H9 (cell line): ENCODE data around the gene SKIL. TPM values are rescaled to one million over a fixed set of nuclear protein-coding genes. Genes with fewer than 3 reads are reported as not detected.

Experiments
- DNase-seq: peaks from one replicate; pipeline ENCODE4 v3.0.0-alpha.2; 2017
- H2AFZ ChIP-seq: one replicate; pipeline ENCODE4 v1.6.1; 2013; ENCODE audit warnings: mild to moderate bottlenecking, low read length, control low read depth, moderate library complexity
- H2AK5ac ChIP-seq: 2 replicates; pipeline ENCODE4 v1.6.1; 2013; ENCODE audit warnings: low read length, control low read depth, mixed read lengths; ENCODE audit not compliant: insufficient read length
- H2BK120ac ChIP-seq: one replicate; pipeline ENCODE4 v1.6.1; 2013; ENCODE audit warnings: low read depth, mild to moderate bottlenecking, low read length, control low read depth, inconsistent platforms; ENCODE audit not compliant: poor library complexity, severe bottlenecking
- H2BK12ac ChIP-seq: 2 replicates; pipeline ENCODE4 v1.6.1; 2013; ENCODE audit warnings: low read length, control low read depth, mixed read lengths, low read depth; ENCODE audit not compliant: insufficient read length
- H2BK15ac ChIP-seq: 2 replicates; pipeline ENCODE4 v1.6.1; 2013; ENCODE audit warnings: low read depth, low read length, control low read depth
- H2BK20ac ChIP-seq: one replicate; pipeline ENCODE4 v1.6.1; 2013; ENCODE audit warnings: low read depth, mild to moderate bottlenecking, low read length, control low read depth, inconsistent platforms; ENCODE audit not compliant: poor library complexity, severe bottlenecking
- H2BK5ac ChIP-seq: 2 replicates; pipeline ENCODE4 v1.6.1; 2013; ENCODE audit warnings: low read length, control low read depth, mixed read lengths; ENCODE audit not compliant: insufficient read length
- H3K14ac ChIP-seq: 2 replicates; pipeline ENCODE4 v1.6.1; 2013; ENCODE audit warnings: low read length, control low read depth; ENCODE audit not compliant: insufficient read depth
- H3K18ac ChIP-seq: 2 replicates; pipeline ENCODE4 v1.6.1; 2013; ENCODE audit warnings: low read depth, mild to moderate bottlenecking, mixed read lengths, low read length, control low read depth; ENCODE audit not compliant: insufficient read length
- H3K23ac ChIP-seq: 2 replicates; pipeline ENCODE4 v1.6.1; 2013; ENCODE audit warnings: low read length, control low read depth, mixed read lengths, low read depth; ENCODE audit not compliant: insufficient read length
- H3K23me2 ChIP-seq: 2 replicates; pipeline ENCODE4 v1.6.1; 2013; ENCODE audit warnings: low read depth, mild to moderate bottlenecking, mixed read lengths, low read length, control low read depth; ENCODE audit not compliant: insufficient read length, poor library complexity, severe bottlenecking
- H3K27ac ChIP-seq: 2 replicates; pipeline ENCODE4 v1.5.1; 2013; ENCODE audit warnings: low read length, control low read depth, mixed read lengths, low read depth; ENCODE audit not compliant: insufficient read length
- H3K27me3 ChIP-seq: 2 replicates; pipeline ENCODE4 v1.6.1; 2013; ENCODE audit warnings: low read length, control low read depth, inconsistent platforms; ENCODE audit not compliant: insufficient read depth
- H3K4ac ChIP-seq: 2 replicates; pipeline ENCODE4 v1.6.1; 2013; ENCODE audit warnings: low read depth, mild to moderate bottlenecking, control low read depth, inconsistent platforms, low read length, moderate library complexity
- H3K4me1 ChIP-seq: 2 replicates; pipeline ENCODE4 v1.6.1; 2013; ENCODE audit warnings: low read length, control low read depth, inconsistent platforms; ENCODE audit not compliant: insufficient read depth
- H3K4me2 ChIP-seq: 2 replicates; pipeline ENCODE4 v1.6.1; 2013; ENCODE audit warnings: low read length, control low read depth, mixed read lengths; ENCODE audit not compliant: insufficient read length, insufficient read depth
- H3K56ac ChIP-seq: 2 replicates; pipeline ENCODE4 v1.6.1; 2013; ENCODE audit warnings: low read depth, mild to moderate bottlenecking, mixed read lengths, low read length, control low read depth; ENCODE audit not compliant: insufficient read length
- H3K79me1 ChIP-seq: 2 replicates; pipeline ENCODE4 v1.6.1; 2013; ENCODE audit warnings: low read depth, mild to moderate bottlenecking, moderate library complexity, low read length, control low read depth, inconsistent platforms; ENCODE audit not compliant: insufficient read depth, poor library complexity, severe bottlenecking
- H3K79me2 ChIP-seq: 2 replicates; pipeline ENCODE4 v1.6.1; 2013; ENCODE audit warnings: low read length, control low read depth, inconsistent platforms; ENCODE audit not compliant: insufficient read depth
- H3K9ac ChIP-seq: 2 replicates; pipeline ENCODE4 v1.6.1; 2013; ENCODE audit warnings: low read length, control low read depth, mixed read lengths; ENCODE audit not compliant: insufficient read length; ENCODE audit errors: extremely low read depth
- H3K9me3 ChIP-seq: one replicate; pipeline ENCODE4 v1.6.1; 2013; ENCODE audit warnings: low read depth, low read length, inconsistent platforms; ENCODE audit not compliant: control insufficient read depth
- H3T11ph ChIP-seq: one replicate; pipeline ENCODE4 v1.6.1; 2013; ENCODE audit warnings: mild to moderate bottlenecking, low read length, control low read depth, inconsistent platforms
- H4K20me1 ChIP-seq: one replicate; pipeline ENCODE4 v1.6.1; 2013; ENCODE audit not compliant: control insufficient read depth, insufficient read length, insufficient read depth
- H4K5ac ChIP-seq: 2 replicates; pipeline ENCODE4 v1.6.1; 2013; ENCODE audit warnings: low read depth, mild to moderate bottlenecking, mixed read lengths, low read length, control low read depth; ENCODE audit not compliant: insufficient read length
- H4K8ac ChIP-seq: replicated peaks from 2 replicates; pipeline ENCODE4 v1.6.1; 2013; ENCODE audit warnings: low read length, control low read depth, mixed read lengths, low read depth; ENCODE audit not compliant: insufficient read length
- H4K91ac ChIP-seq: 2 replicates; pipeline ENCODE4 v1.6.1; 2013; ENCODE audit warnings: low read depth, mild to moderate bottlenecking, moderate library complexity, mixed read lengths, low read length, control low read depth; ENCODE audit not compliant: insufficient read length
- H3K27ac Mint-ChIP-seq, 3 experiments: 2 replicates in 2 of 3; 3 replicates in 1 of 3; pipeline ENCODE4 v1.8.0; 2020 to 2021; ENCODE audit warnings: mixed read lengths in 3 of 3, mild to moderate bottlenecking in 1 of 3, moderate library complexity in 1 of 3
- H3K27me3 Mint-ChIP-seq: 2 replicates; pipeline ENCODE4 v1.8.0; 2021; ENCODE audit warnings: low read depth, mild to moderate bottlenecking, moderate library complexity, mixed read lengths
- H3K36me3 Mint-ChIP-seq, 3 experiments: 2 replicates in 2 of 3; 3 replicates in 1 of 3; pipeline ENCODE4 v1.8.0; 2020 to 2021; ENCODE audit warnings: low read depth in 3 of 3, mixed read lengths in 3 of 3; ENCODE audit not compliant: insufficient read depth in 1 of 3
- H3K4me1 Mint-ChIP-seq, 2 experiments: 2 replicates each; pipeline ENCODE4 v1.8.0; 2020; ENCODE audit warnings: mixed read lengths in 2 of 2
- H3K4me3 Mint-ChIP-seq, 2 experiments: 2 replicates in 1 of 2; 3 replicates in 1 of 2; pipeline ENCODE4 v1.8.0; 2020 to 2021; ENCODE audit warnings: mild to moderate bottlenecking in 2 of 2, mixed read lengths in 2 of 2, moderate library complexity in 1 of 2
- H3K9me3 Mint-ChIP-seq, 2 experiments: 2 replicates in 1 of 2; 3 replicates in 1 of 2; pipeline ENCODE4 v1.8.0; 2020; ENCODE audit warnings: mild to moderate bottlenecking in 2 of 2, mixed read lengths in 2 of 2, moderate library complexity in 1 of 2
- total RNA-seq: library from RNA; stranded (reverse); gene quantifications from 2 replicates; pipeline ENCODE4 v1.2.1, GENCODE V29; 2021
- TF ChIP-seq, protein P1 (sequence below): fragments of 200-600 bp; sonication (generic); conservative IDR thresholded peaks from 3 replicates; pipeline ENCODE4 v1.8.0; 2021; ENCODE audit warnings: antibody characterized with exemption, mild to moderate bottlenecking

Gene SKIL
- total RNA-seq, 1 experiment from 2014 or later: 170 TPM

DNA sequence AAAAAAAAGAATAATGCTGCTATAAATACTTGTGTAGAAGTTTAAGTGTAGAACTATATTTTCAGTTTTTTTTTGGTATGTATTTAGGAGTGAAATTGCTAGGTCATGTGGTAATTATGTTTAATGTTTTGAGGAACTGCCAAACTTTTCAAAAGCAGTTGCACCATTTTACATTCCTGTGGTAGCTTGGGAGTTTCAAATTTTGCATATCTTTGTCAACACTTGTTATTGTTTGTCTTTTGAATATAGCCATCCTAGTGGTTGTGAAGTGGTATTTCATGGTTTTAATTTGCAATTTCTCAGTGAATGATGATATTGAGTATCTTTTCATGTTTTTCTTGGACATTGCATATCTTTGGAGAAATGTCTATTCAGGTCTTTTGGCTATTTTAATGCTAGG is 30.4 kb downstream of the SKIL start:
- H2AK5ac ChIP-seq: no peak overlapping the region
- H4K20me1 ChIP-seq: no peaks in the 10 kb centered on the region
- no peak overlapping the region for H3K14ac ChIP-seq
- Mint-ChIP-seq H3K4me1 (no peaks in the 10 kb centered on the region), H3K27ac (no peak overlapping the region), H3K36me3 (peaks cover 65 to 88% (median 79%) of the 10 kb centered on the region in 3 experiments), H3K27me3 (no peaks in the 10 kb centered on the region), H3K4me3 (no peak overlapping the region), H3K9me3 (no peaks in the 10 kb centered on the region)
- no peak overlapping the region for H3K56ac ChIP-seq
- H4K91ac ChIP-seq: no peak overlapping the region
- no peak overlapping the region for H3K9ac ChIP-seq
- H2BK12ac ChIP-seq: no peak overlapping the region
- H3T11ph ChIP-seq: no peak overlapping the region
- peaks cover 5% of the 10 kb centered on the region; the same call in 1 of the 2 replicates for H3K79me2 ChIP-seq
- H3K27me3 ChIP-seq: no peaks in the 10 kb centered on the region
- H3K23me2 ChIP-seq: no peaks in the 10 kb centered on the region
- H3K18ac ChIP-seq: no peak overlapping the region
- DNase-seq: no peak
- no peak overlapping the region for H4K5ac ChIP-seq
- no peak overlapping the region for H2BK120ac ChIP-seq
- no peaks in the 10 kb centered on the region for H3K9me3 ChIP-seq
- H2AFZ ChIP-seq: no peak overlapping the region
- no peak overlapping the region for H4K8ac ChIP-seq
- H3K4me1 ChIP-seq: no peaks in the 10 kb centered on the region
- H3K79me1 ChIP-seq: peaks cover 5% of the 10 kb centered on the region
- H2BK5ac ChIP-seq: no peak overlapping the region
- no peak overlapping the region for H3K4ac ChIP-seq
- H2BK20ac ChIP-seq: no peak overlapping the region
- no peak overlapping the region for H3K23ac ChIP-seq
- no peak overlapping the region for H3K27ac ChIP-seq
- no peak overlapping the region for H2BK15ac ChIP-seq
- H3K4me2 ChIP-seq: no peak overlapping the region
- TF ChIP-seq, protein P1, sequence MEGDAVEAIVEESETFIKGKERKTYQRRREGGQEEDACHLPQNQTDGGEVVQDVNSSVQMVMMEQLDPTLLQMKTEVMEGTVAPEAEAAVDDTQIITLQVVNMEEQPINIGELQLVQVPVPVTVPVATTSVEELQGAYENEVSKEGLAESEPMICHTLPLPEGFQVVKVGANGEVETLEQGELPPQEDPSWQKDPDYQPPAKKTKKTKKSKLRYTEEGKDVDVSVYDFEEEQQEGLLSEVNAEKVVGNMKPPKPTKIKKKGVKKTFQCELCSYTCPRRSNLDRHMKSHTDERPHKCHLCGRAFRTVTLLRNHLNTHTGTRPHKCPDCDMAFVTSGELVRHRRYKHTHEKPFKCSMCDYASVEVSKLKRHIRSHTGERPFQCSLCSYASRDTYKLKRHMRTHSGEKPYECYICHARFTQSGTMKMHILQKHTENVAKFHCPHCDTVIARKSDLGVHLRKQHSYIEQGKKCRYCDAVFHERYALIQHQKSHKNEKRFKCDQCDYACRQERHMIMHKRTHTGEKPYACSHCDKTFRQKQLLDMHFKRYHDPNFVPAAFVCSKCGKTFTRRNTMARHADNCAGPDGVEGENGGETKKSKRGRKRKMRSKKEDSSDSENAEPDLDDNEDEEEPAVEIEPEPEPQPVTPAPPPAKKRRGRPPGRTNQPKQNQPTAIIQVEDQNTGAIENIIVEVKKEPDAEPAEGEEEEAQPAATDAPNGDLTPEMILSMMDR: peak; percentile 29; the same call in 1 of the 3 replicates
